Testis (tissue), 2 donors: ENCODE data around the gene DOK6.

Experiments
- CTCF ChIP-seq, 3 experiments: fragments of 450-650 bp in 2 of 3; fragments of 200-600 bp in 1 of 3; sonication (generic) in 1 of 3; IDR thresholded peaks; one replicate each; pipeline ENCODE4 v1.5.1; 2016 to 2019; ENCODE audit warnings: antibody characterized with exemption in 3 of 3, mild to moderate bottlenecking in 2 of 3, moderate library complexity in 1 of 3
- POLR2A ChIP-seq: fragments of 450-650 bp; IDR thresholded peaks from one replicate; pipeline ENCODE4 v1.6.1; 2017; ENCODE audit warnings: antibody characterized with exemption, mild to moderate bottlenecking, moderate library complexity

DNA sequence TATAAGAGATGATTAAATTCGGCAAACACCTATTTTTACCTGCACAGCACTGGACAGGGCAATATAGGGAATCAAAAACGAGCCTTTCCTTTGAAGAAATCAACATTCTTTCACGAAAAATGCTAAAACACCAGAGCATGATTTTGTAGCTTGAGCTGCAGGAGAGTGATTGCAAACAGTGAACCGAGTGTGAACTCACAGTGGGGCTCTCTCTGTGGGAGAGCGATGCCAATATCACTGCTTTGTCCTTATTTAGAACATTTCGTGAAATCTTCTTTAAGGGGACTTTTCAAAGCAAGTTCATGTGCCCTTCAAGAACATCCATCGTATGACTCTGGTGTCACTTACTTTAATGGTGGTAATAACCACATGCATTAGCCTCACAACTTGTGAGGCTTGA is 308.2 kb downstream of the DOK6 start:
- TF ChIP-seq CTCF (IDR thresholded peaks at IDR 0.05) (no peak), POLR2A (no peak)
